Measurements from ENCODE around the gene CACFD1.
"Not testable (repeated sequence)": the region's sequence is repeated elsewhere in the genome, so short reads cannot be mapped to it uniquely, and the experiment has no call there.

Gene CACFD1

GRCh38 chr9:133440874-133441273 lies 18.9 kb upstream of the CACFD1 start:
- no peak for DNase-seq (ENCODE audit: low read depth in 2 of 2)

- no peak for DNase-seq (ENCODE audit: low read depth in 2 of 2)
Observed at GRCh38 chr9:133441571-133441970, 18.2 kb upstream of the CACFD1 start.

GRCh38 chr9:133443248-133443647 lies 16.5 kb upstream of the CACFD1 start:
- no peak for DNase-seq (ENCODE audit: low read depth in 2 of 2)

GRCh38 chr9:133443982-133444381 lies 15.8 kb upstream of the CACFD1 start:
- no peak for DNase-seq (ENCODE audit: low read depth in 2 of 2)

- no peak for DNase-seq (ENCODE audit: low read depth in 2 of 2)
Observed at GRCh38 chr9:133445293-133445969, 14.3 kb upstream of the CACFD1 start.

- no peak for DNase-seq (ENCODE audit: low read depth in 2 of 2)
Observed at GRCh38 chr9:133448487-133448972, 11.2 kb upstream of the CACFD1 start.

GRCh38 chr9:133449760-133450159 lies 10.0 kb upstream of the CACFD1 start:
- DNase-seq (ENCODE audit: low read depth in 2 of 2), result no peak

- not testable (repeated sequence) for DNase-seq (ENCODE audit: low read depth in 2 of 2)
Observed at GRCh38 chr9:133451865-133452264, 7.9 kb upstream of the CACFD1 start.

- no peak for DNase-seq (ENCODE audit: low read depth in 2 of 2)
Observed at GRCh38 chr9:133452562-133452961, 7.2 kb upstream of the CACFD1 start.

GRCh38 chr9:133453651-133454050 lies 6.1 kb upstream of the CACFD1 start:
- no peak for DNase-seq (ENCODE audit: low read depth in 2 of 2)

GRCh38 chr9:133454325-133454724 lies 5.5 kb upstream of the CACFD1 start:
- no peak for DNase-seq (ENCODE audit: low read depth in 2 of 2)

GRCh38 chr9:133454943-133455673 lies 4.7 kb upstream of the CACFD1 start:
- no peak for DNase-seq (ENCODE audit: low read depth in 2 of 2)

- DNase-seq (ENCODE audit: low read depth in 2 of 2), result no peak
Observed at GRCh38 chr9:133455936-133456335, 3.8 kb upstream of the CACFD1 start.

- DNase-seq (ENCODE audit: low read depth in 2 of 2), result no peak
Observed at GRCh38 chr9:133456409-133456808, 3.4 kb upstream of the CACFD1 start.

- no peak for DNase-seq (ENCODE audit: low read depth in 2 of 2)
Observed at GRCh38 chr9:133457233-133457632, 2.5 kb upstream of the CACFD1 start.

- DNase-seq (ENCODE audit: low read depth in 2 of 2), result no peak
Observed at GRCh38 chr9:133457748-133458147, 2.0 kb upstream of the CACFD1 start.

- no peak for DNase-seq (ENCODE audit: low read depth in 2 of 2)
Observed at GRCh38 chr9:133458643-133459312, 1.0 kb upstream of the CACFD1 start.

GRCh38 chr9:133460405-133461175 lies 812 bp downstream of the CACFD1 start:
- no peak for DNase-seq (ENCODE audit: low read depth in 2 of 2)

- no peak for DNase-seq (ENCODE audit: low read depth in 2 of 2)
Observed at GRCh38 chr9:133461975-133462374, 2.2 kb downstream of the CACFD1 start.

- no peak for DNase-seq (ENCODE audit: low read depth in 2 of 2)
Observed at GRCh38 chr9:133463234-133463863, 3.6 kb downstream of the CACFD1 start.

- DNase-seq (ENCODE audit: low read depth in 2 of 2), result no peak
Observed at GRCh38 chr9:133463864-133464615, 4.3 kb downstream of the CACFD1 start.
